SU-DHL-6 (cell line): Measurements from ENCODE around the gene SLC44A5.

ENCODE experiments used
- H2AFZ ChIP-seq: fragments of 200-600 bp; sonication (generic); 2 replicates; pipeline ENCODE4 v1.6.1; 2014; ENCODE audit warnings: low read depth, mild to moderate bottlenecking, moderate library complexity, mixed read lengths, antibody characterized with exemption, low read length; ENCODE audit not compliant: severe bottlenecking
- H3F3A ChIP-seq: fragments of 200-600 bp; shearing (Covaris generic); 2 replicates; pipeline ENCODE4 v1.6.0; 2016; ENCODE audit warnings: antibody characterized with exemption, mild to moderate bottlenecking; ENCODE audit not compliant: insufficient read depth
- H3K27ac ChIP-seq: fragments of 200-600 bp; sonication (generic); 2 replicates; pipeline ENCODE4 v1.5.1; 2016; ENCODE audit warnings: low read depth, mild to moderate bottlenecking, low read length, moderate library complexity, mixed read lengths
- H3K27me3 ChIP-seq: fragments of 200-600 bp; sonication (generic), shearing (Covaris generic); 2 replicates; pipeline ENCODE4 v1.6.0; 2014; ENCODE audit warnings: mild to moderate bottlenecking, low read length
- H3K36me3 ChIP-seq: fragments of 200-600 bp; sonication (generic); 2 replicates; pipeline ENCODE4 v1.6.1; 2014; ENCODE audit warnings: mild to moderate bottlenecking, low read length, mixed read lengths
- H3K4me2 ChIP-seq: fragments of 300-600, 200-600 bp; shearing (Covaris generic), sonication (generic); 2 replicates; pipeline ENCODE4 v1.6.0; 2014; ENCODE audit warnings: low read length, low read depth, mild to moderate bottlenecking; ENCODE audit not compliant: poor library complexity, severe bottlenecking
- H3K4me3 ChIP-seq: fragments of 200-600 bp; sonication (generic); 2 replicates; pipeline ENCODE4 v1.5.1; 2014; ENCODE audit warnings: antibody characterized with exemption, low read length, mild to moderate bottlenecking, mixed read lengths; ENCODE audit not compliant: insufficient read depth, poor library complexity, severe bottlenecking
- H3K79me2 ChIP-seq: fragments of 200-600 bp; sonication (generic); 2 replicates; pipeline ENCODE4 v1.6.1; 2014; ENCODE audit warnings: mild to moderate bottlenecking, low read length, moderate library complexity; ENCODE audit not compliant: insufficient read depth
- H3K9ac ChIP-seq: fragments of 200-600 bp; sonication (generic); 2 replicates; pipeline ENCODE4 v1.7.0; 2014; ENCODE audit warnings: mild to moderate bottlenecking, low read length
- H3K9me2 ChIP-seq: fragments of 200-600 bp; sonication (generic); replicated peaks from 2 replicates; pipeline ENCODE4 v1.6.1; 2014; ENCODE audit warnings: low read length; ENCODE audit not compliant: insufficient read depth
- H3K9me3 ChIP-seq: fragments of 200-600 bp; sonication (generic); 2 replicates; pipeline ENCODE4 v1.6.1; 2014; ENCODE audit warnings: low read length, mixed read lengths; ENCODE audit not compliant: insufficient read depth
- H4K20me1 ChIP-seq: fragments of 200-600 bp; sonication (generic); 2 replicates; pipeline ENCODE4 v1.6.1; 2014; ENCODE audit warnings: low read depth, mild to moderate bottlenecking, antibody characterized with exemption, low read length, moderate library complexity, mixed read lengths
- CTCF ChIP-seq: fragments of 200-600 bp; sonication (generic); IDR thresholded peaks from one replicate; pipeline ENCODE4 v1.5.1; 2017; ENCODE audit warnings: antibody characterized with exemption, mild to moderate bottlenecking, low read length, moderate library complexity; ENCODE audit not compliant: insufficient read depth, poor library complexity, severe bottlenecking
- EZH2phosphoT487 ChIP-seq: fragments of 200-600 bp; sonication (generic), shearing (Covaris generic); conservative IDR thresholded peaks from 2 replicates; pipeline ENCODE4 v1.6.1; 2018; ENCODE audit warnings: mild to moderate bottlenecking, antibody characterized with exemption, low read length, moderate library complexity, mixed read lengths

SLC44A5 gene

GRCh38 chr1:75211648-75212047, 399.3 kb downstream of the SLC44A5 start:
- Histone ChIP-seq H3K27ac (no peak overlapping the region), H3K36me3 (no peaks in the 10 kb centered on the region), H3F3A (no peaks in the 10 kb centered on the region), H3K4me2 (no peak overlapping the region), H3K27me3 (no peaks in the 10 kb centered on the region), H4K20me1 (no peaks in the 10 kb centered on the region), H3K9me2 (no peaks in the 10 kb centered on the region), H3K4me3 (no peak overlapping the region), H3K79me2 (no peaks in the 10 kb centered on the region), H3K9me3 (no peaks in the 10 kb centered on the region), H3K9ac (no peak overlapping the region), H2AFZ (no peak overlapping the region)
- no peak for TF ChIP-seq CTCF
- TF ChIP-seq EZH2phosphoT487: no peak

GRCh38 chr1:75208862-75209261, 402.1 kb downstream of the SLC44A5 start:
- H3K27ac ChIP-seq: no peak overlapping the region
- TF ChIP-seq CTCF (no peak), EZH2phosphoT487 (no peak)
- no peaks in the 10 kb centered on the region for H4K20me1 ChIP-seq
- H3K36me3 ChIP-seq: no peaks in the 10 kb centered on the region
- no peaks in the 10 kb centered on the region for H3K79me2 ChIP-seq
- H3K4me3 ChIP-seq: no peak overlapping the region
- H2AFZ ChIP-seq: no peak overlapping the region
- no peaks in the 10 kb centered on the region for H3K9me2 ChIP-seq
- H3K27me3 ChIP-seq: no peaks in the 10 kb centered on the region
- no peaks in the 10 kb centered on the region for H3F3A ChIP-seq
- no peaks in the 10 kb centered on the region for H3K9me3 ChIP-seq
- no peak overlapping the region for H3K4me2 ChIP-seq
- no peak overlapping the region for H3K9ac ChIP-seq

GRCh38 chr1:75203415-75204277, 407.3 kb downstream of the SLC44A5 start:
- no peak overlapping the region for H2AFZ ChIP-seq
- TF ChIP-seq CTCF: peak; percentile 70
- TF ChIP-seq EZH2phosphoT487: no peak

More at GRCh38 chr1:75203415-75204277, 407.3 kb downstream of the SLC44A5 start:
- Histone ChIP-seq H4K20me1 (no peaks in the 10 kb centered on the region), H3K27ac (no peak overlapping the region), H3K4me2 (peak overlapping the region; percentile 23), H3K9me3 (no peaks in the 10 kb centered on the region), H3K27me3 (no peaks in the 10 kb centered on the region), H3K4me3 (no peak overlapping the region), H3K36me3 (no peaks in the 10 kb centered on the region), H3K9me2 (no peaks in the 10 kb centered on the region), H3K79me2 (no peaks in the 10 kb centered on the region), H3F3A (no peaks in the 10 kb centered on the region), H3K9ac (no peak overlapping the region)
